Small intestine (tissue), 7 donors: ENCODE data around the gene HIPK4. TPM values are rescaled to one million over a fixed set of nuclear protein-coding genes. Genes with fewer than 3 reads are reported as not detected.

Experiments used
- DNase-seq, 2 donors: peaks; one replicate each; pipeline versions ENCODE4 v3.0.0 to v3.0.0-alpha.2; 2013
- FAIRE-seq: peaks from 2 replicates; lab custom pipeline; 2012; peaks lifted over from hg19 to GRCh38; lab: Jason Lieb, UNC
- H3K27ac ChIP-seq, 3 donors: one replicate each; pipeline ENCODE4 v1.5.1; 2013; ENCODE audit warnings: low read length in 2 of 3, mild to moderate bottlenecking in 2 of 3, control low read depth in 1 of 3, inconsistent platforms in 1 of 3, low read depth in 1 of 3, moderate library complexity in 1 of 3
- H3K27me3 ChIP-seq, 3 donors: one replicate each; pipeline ENCODE4 v1.6.1; 2013; ENCODE audit warnings: low read length in 3 of 3, inconsistent platforms in 1 of 3; ENCODE audit not compliant: control insufficient read depth in 3 of 3, insufficient read depth in 3 of 3
- H3K36me3 ChIP-seq, 3 donors: one replicate each; pipeline ENCODE4 v1.6.1; 2013; ENCODE audit warnings: low read length in 3 of 3, inconsistent platforms in 1 of 3, low read depth in 1 of 3, mild to moderate bottlenecking in 1 of 3, moderate library complexity in 1 of 3; ENCODE audit not compliant: control insufficient read depth in 3 of 3, insufficient read depth in 2 of 3
- H3K4me1 ChIP-seq, 3 donors: one replicate each; pipeline ENCODE4 v1.6.1; 2013; ENCODE audit warnings: low read length in 2 of 3, inconsistent platforms in 1 of 3, low read depth in 1 of 3, mild to moderate bottlenecking in 1 of 3, moderate library complexity in 1 of 3; ENCODE audit not compliant: control insufficient read depth in 3 of 3, insufficient read depth in 2 of 3
- H3K4me3 ChIP-seq, 3 donors: one replicate each; pipeline ENCODE4 v1.5.1; 2013; ENCODE audit warnings: low read length in 3 of 3, control low read depth in 1 of 3, inconsistent platforms in 1 of 3, low read depth in 1 of 3, mild to moderate bottlenecking in 1 of 3, moderate library complexity in 1 of 3
- H3K9me3 ChIP-seq, 2 donors: one replicate each; pipeline ENCODE4 v1.6.1; 2013; ENCODE audit warnings: low read depth in 1 of 2, low read length in 1 of 2; ENCODE audit not compliant: control insufficient read depth in 2 of 2, insufficient read depth in 1 of 2
- WGBS, 3 donors: extraction: QIAGEN DNeasy Blood & Tissue Kit; methylation state at CpG; one replicate each; pipeline ENCODE4 v1.1.7; 2013; 5-methylcytosine and 5-hydroxymethylcytosine counted together
- polyA plus RNA-seq, 4 donors: library from polyadenylated mRNA; stranded (reverse) in 3 of 4; unstranded in 1 of 4; fragments of 200-250 nt in 3 of 4; fragments of 120-200 nt in 1 of 4; gene quantifications; one replicate each; pipeline versions ENCODE4 v1.2.1 to v1.2.3, GENCODE V29; 2013
- donor health status: healthy with polysubstance abuse.
- donor health status: control.
- donor health status: control.
- donor health status: Bipolar disorder and iron deficiency.
- donor health status: healthy.

HIPK4 gene
- polyA plus RNA-seq, 4 donors, result 0.07 TPM; not detected in 2

GRCh38 chr19:40380199-40381037, 9.6 kb downstream of the HIPK4 start:
- DNase-seq (no peak), FAIRE-seq (no peak)
- Histone ChIP-seq H3K4me3 (no peak overlapping the region), H3K27me3 (no peaks in the 10 kb centered on the region), H3K9me3 (no peaks in the 10 kb centered on the region), H3K4me1 (no peaks in the 10 kb centered on the region), H3K27ac (no peak overlapping the region), H3K36me3 (peaks cover 2 to 49% (median 8%) of the 10 kb centered on the region in 3 donors)
- 65 to 84% (median 77%) methylated on average over 36 to 37 of the region's 37 CpGs for WGBS, 3 donors

- no peaks in the 10 kb centered on the region for H3K9me3 ChIP-seq
- no peak overlapping the region for H3K4me3 ChIP-seq
- DNase-seq, result no peak
- no peaks in the 10 kb centered on the region for H3K27me3 ChIP-seq
- peaks cover 2 to 55% (median 8%) of the 10 kb centered on the region in 3 donors for H3K36me3 ChIP-seq
- H3K27ac ChIP-seq, result no peak overlapping the region
- 78 to 90% (median 82%) methylated on average over 11 of the region's 11 CpGs for WGBS, 3 donors
- H3K4me1 ChIP-seq, result no peaks in the 10 kb centered on the region
- FAIRE-seq, result no peak
These were observed 10.4 kb downstream of the HIPK4 start for GRCh38 chr19:40379446-40380198.

GRCh38 chr19:40378509-40378908, 11.5 kb downstream of the HIPK4 start:
- no peak for FAIRE-seq
- Histone ChIP-seq H3K4me3 (no peak overlapping the region), H3K36me3 (peaks cover 4 to 66% (median 8%) of the 10 kb centered on the region in 3 donors), H3K9me3 (no peaks in the 10 kb centered on the region), H3K27me3 (no peaks in the 10 kb centered on the region), H3K27ac (no peak overlapping the region), H3K4me1 (no peaks in the 10 kb centered on the region)
- 81 to 94% (median 86%) methylated on average over 2 of the region's 2 CpGs for WGBS, 3 donors
- DNase-seq, result no peak

DNA sequence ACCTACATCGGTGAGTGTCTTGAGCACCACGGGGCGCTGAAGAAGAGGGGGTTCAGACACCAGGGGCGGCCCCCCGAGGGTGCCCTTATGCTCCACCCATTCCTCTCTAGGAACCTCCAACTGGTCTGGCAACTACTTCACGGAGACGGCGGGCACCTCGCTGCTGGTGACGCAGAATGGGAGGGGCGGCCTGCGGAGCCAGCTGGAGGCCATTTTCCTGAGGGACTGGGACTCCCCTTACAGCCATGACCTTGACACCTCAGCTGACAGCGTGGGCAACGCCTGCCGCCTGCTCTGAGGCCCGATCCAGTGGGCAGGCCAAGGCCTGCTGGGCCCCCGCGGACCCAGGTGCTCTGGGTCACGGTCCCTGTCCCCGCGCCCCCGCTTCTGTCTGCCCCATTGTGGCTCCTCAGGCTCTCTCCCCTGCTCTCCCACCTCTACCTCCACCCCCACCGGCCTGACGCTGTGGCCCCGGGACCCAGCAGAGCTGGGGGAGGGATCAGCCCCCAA, 12.1 kb downstream of the HIPK4 start:
- H3K27ac ChIP-seq, result no peak overlapping the region
- peaks cover 4 to 72% (median 8%) of the 10 kb centered on the region in 3 donors for H3K36me3 ChIP-seq
- DNase-seq (no peak), FAIRE-seq (no peak)
- WGBS, 3 donors, result 93 to 97% (median 93%) methylated on average over 25 of the region's 25 CpGs
- H3K9me3 ChIP-seq, result no peaks in the 10 kb centered on the region
- no peaks in the 10 kb centered on the region for H3K27me3 ChIP-seq
- no peaks in the 10 kb centered on the region for H3K4me1 ChIP-seq
- no peak overlapping the region for H3K4me3 ChIP-seq

DNA sequence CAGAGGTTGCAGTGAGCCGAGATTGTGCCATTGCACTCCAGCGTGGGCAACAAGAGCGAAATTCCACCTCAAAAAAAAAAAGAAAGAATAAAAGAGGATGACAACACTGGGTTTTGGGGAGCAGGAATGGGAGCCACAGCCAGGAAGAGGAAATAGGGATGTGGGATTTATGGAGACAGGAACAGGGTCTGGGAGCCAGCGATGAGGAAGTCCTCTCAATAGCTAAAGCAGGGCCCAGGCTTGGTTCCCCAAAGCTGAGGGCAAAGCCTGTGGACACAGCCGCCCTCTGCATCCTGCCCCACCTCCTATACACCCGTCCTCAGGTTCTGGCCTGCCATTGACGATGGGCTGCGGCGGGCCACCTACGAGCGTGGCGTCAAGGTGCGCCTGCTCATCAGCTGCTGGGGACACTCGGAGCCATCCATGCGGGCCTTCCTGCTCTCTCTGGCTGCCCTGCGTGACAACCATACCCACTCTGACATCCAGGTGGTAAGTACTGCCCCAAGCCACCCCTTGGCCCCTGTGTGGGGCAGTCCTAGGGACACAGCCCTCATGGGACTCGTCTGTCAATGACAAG, 13.6 kb downstream of the HIPK4 start:
- no peak for FAIRE-seq
- Histone ChIP-seq H3K9me3 (no peaks in the 10 kb centered on the region), H3K4me1 (no peaks in the 10 kb centered on the region), H3K27me3 (no peaks in the 10 kb centered on the region), H3K36me3 (peaks cover 4 to 87% (median 8%) of the 10 kb centered on the region in 3 donors), H3K27ac (no peak overlapping the region), H3K4me3 (no peak overlapping the region)
- no peak for DNase-seq
- 89 to 92% (median 92%) methylated on average over 17 of the region's 17 CpGs for WGBS, 3 donors

- H3K36me3 ChIP-seq, result peaks cover 4 to 91% (median 8%) of the 10 kb centered on the region in 3 donors
- H3K27ac ChIP-seq, result no peak overlapping the region
- DNase-seq (no peak), FAIRE-seq (no peak)
- no peaks in the 10 kb centered on the region for H3K27me3 ChIP-seq
- no peak overlapping the region for H3K4me3 ChIP-seq
- no peaks in the 10 kb centered on the region for H3K9me3 ChIP-seq
- peaks cover 0 to 8% (median 0%) of the 10 kb centered on the region in 3 donors for H3K4me1 ChIP-seq
- WGBS, 3 donors, result 93 to 97% (median 95%) methylated on average over 7 of the region's 7 CpGs
These were observed 15.9 kb downstream of the HIPK4 start for GRCh38 chr19:40374084-40374483.

DNA sequence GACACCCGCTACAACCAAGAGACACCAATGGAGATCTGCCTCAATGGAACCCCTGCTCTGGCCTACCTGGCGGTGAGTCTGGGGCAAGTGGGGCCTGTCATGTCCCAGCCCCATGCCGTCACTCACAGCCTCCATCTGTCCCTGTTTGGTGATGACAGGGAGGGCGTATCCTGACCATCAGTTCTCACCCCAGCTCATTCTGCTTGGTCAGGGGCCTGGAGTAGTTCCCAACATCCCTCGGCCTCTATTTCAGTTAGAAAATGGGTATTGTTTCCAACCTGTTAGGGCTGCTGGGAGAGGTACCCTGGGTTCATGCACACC, 18.2 kb downstream of the HIPK4 start:
- no peak for FAIRE-seq
- H3K36me3 ChIP-seq, result peaks cover 4 to 90% (median 7%) of the 10 kb centered on the region in 3 donors

More for the DNA sequence above, 18.2 kb downstream of the HIPK4 start:
- 93 to 100% (median 95%) methylated on average over 5 of the region's 5 CpGs for WGBS, 3 donors
- no peaks in the 10 kb centered on the region for H3K9me3 ChIP-seq
- H3K27me3 ChIP-seq, result no peaks in the 10 kb centered on the region
- H3K27ac ChIP-seq, result no peak overlapping the region
- no peak for DNase-seq
- no peak overlapping the region for H3K4me3 ChIP-seq
- H3K4me1 ChIP-seq, result peaks cover 0 to 9% (median 0%) of the 10 kb centered on the region in 3 donors
